Peyer's patch (tissue), 4 donors: ENCODE data around the gene TNRC6A.

ENCODE experiments used
- POLR2A ChIP-seq, 2 donors: fragments of 450-650 bp; IDR thresholded peaks; one replicate each; pipeline ENCODE4 v1.5.1; 2017; ENCODE audit warnings: antibody characterized with exemption in 2 of 2, mild to moderate bottlenecking in 2 of 2, moderate library complexity in 2 of 2
- TF ChIP-seq, protein P1 (sequence below), 6 experiments: fragments of 450-650 bp in 4 of 6; fragments of 200-600 bp in 2 of 6; sonication (generic) in 1 of 6; IDR thresholded peaks; one replicate each; pipeline ENCODE4 v1.5.1; 2017 to 2019; ENCODE audit warnings: antibody characterized with exemption in 6 of 6, mild to moderate bottlenecking in 3 of 6, moderate library complexity in 1 of 6

DNA sequence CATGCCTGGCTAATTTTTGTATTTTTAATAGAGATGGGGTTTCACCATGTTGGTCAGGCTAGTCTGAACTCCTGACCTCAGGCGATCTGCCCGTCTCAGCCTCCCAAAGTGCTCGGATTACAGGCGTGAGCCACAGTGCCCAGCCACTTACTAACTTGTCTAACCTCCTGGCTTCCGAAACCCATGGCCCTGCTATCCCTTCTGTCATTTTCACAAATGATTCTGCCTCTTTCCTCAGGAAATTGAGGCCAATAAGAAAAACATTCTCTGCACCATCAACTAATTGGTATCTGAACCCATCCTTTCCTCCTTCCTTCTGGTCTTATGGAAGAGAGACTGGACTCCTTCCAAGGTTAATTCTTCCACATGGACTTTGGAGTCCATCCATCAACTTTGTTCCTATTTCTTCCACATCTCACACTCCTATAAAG lies 27.9 kb upstream of the TNRC6A start:
- TF ChIP-seq, protein P1, sequence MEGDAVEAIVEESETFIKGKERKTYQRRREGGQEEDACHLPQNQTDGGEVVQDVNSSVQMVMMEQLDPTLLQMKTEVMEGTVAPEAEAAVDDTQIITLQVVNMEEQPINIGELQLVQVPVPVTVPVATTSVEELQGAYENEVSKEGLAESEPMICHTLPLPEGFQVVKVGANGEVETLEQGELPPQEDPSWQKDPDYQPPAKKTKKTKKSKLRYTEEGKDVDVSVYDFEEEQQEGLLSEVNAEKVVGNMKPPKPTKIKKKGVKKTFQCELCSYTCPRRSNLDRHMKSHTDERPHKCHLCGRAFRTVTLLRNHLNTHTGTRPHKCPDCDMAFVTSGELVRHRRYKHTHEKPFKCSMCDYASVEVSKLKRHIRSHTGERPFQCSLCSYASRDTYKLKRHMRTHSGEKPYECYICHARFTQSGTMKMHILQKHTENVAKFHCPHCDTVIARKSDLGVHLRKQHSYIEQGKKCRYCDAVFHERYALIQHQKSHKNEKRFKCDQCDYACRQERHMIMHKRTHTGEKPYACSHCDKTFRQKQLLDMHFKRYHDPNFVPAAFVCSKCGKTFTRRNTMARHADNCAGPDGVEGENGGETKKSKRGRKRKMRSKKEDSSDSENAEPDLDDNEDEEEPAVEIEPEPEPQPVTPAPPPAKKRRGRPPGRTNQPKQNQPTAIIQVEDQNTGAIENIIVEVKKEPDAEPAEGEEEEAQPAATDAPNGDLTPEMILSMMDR (IDR thresholded peaks at IDR 0.05), result no peak
- no peak for TF ChIP-seq POLR2A (IDR thresholded peaks at IDR 0.05)
